Right lobe of liver (tissue), 4 donors: ENCODE results near the gene EEF2K.

Experiments
- POLR2A ChIP-seq: fragments of 450-650 bp; IDR thresholded peaks from one replicate; pipeline ENCODE4 v1.6.1; 2017; ENCODE audit warnings: antibody characterized with exemption, mild to moderate bottlenecking
- TF ChIP-seq, protein P1 (sequence below), 4 donors: fragments of 200-600 bp in 3 of 4; fragments of 450-650 bp in 1 of 4; IDR thresholded peaks; one replicate each; pipeline versions ENCODE4 v1.5.1 to v1.8.0; 2016 to 2022; ENCODE audit warnings: antibody characterized with exemption in 4 of 4, mild to moderate bottlenecking in 2 of 4
- donor health status: DM: no; HTN: no; CAD: no.
- donor health status: DM: no; HTN: no; CAD: no.
- donor health status: DM: no; HTN: yes; CAD: no.

DNA sequence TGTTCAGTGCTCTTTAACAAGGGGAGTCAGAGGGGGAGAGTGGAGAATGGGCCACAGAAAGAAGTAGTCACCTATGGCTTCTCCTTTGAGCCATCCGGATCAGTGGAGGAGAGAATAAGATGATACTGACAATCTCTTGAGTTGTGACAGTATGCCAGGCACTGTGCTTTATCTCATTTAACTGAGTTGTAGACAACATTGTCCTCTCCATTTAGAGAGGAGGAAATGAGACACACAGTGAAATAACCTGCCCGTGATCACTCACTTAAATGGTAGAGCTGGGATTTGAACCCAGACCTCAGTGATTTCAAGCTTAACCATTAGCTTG, 17.8 kb upstream of the EEF2K start:
- TF ChIP-seq, protein P1, sequence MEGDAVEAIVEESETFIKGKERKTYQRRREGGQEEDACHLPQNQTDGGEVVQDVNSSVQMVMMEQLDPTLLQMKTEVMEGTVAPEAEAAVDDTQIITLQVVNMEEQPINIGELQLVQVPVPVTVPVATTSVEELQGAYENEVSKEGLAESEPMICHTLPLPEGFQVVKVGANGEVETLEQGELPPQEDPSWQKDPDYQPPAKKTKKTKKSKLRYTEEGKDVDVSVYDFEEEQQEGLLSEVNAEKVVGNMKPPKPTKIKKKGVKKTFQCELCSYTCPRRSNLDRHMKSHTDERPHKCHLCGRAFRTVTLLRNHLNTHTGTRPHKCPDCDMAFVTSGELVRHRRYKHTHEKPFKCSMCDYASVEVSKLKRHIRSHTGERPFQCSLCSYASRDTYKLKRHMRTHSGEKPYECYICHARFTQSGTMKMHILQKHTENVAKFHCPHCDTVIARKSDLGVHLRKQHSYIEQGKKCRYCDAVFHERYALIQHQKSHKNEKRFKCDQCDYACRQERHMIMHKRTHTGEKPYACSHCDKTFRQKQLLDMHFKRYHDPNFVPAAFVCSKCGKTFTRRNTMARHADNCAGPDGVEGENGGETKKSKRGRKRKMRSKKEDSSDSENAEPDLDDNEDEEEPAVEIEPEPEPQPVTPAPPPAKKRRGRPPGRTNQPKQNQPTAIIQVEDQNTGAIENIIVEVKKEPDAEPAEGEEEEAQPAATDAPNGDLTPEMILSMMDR (IDR thresholded peaks at IDR 0.05) = no peak
- TF ChIP-seq POLR2A = no peak
